ENCODE measurements around the gene HSD17B2.

DNA sequence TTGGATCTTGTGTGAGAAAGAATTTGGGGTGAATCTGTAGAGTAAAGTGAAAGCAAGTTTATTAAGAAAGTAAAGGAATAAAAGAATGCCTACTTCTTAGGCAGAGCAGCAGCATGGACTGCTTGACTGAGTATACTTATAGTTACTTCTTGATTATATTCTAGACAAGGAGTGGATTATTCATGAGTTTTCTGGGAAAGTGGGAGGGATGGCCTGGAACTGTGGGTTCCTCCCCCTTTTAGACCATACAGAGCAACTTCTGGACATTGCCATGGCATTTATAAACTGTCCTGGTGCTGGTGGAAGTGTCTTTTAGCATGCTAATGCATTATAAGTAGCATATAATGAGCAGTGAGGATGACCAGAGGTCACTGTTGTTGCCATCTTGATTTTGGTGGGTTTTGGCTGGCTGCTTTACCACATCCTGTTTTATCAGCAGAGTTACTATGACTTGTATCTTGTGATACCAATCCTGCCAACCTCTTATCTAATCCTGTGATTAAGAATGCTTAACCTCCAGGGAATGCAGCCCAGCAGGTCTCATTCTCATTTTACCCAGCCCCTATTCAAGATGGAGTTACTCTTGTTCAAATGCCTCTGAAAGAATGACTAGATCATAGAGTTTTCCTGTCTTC lies 58.7 kb downstream of the HSD17B2 start:
- TF ChIP-seq, protein P1, sequence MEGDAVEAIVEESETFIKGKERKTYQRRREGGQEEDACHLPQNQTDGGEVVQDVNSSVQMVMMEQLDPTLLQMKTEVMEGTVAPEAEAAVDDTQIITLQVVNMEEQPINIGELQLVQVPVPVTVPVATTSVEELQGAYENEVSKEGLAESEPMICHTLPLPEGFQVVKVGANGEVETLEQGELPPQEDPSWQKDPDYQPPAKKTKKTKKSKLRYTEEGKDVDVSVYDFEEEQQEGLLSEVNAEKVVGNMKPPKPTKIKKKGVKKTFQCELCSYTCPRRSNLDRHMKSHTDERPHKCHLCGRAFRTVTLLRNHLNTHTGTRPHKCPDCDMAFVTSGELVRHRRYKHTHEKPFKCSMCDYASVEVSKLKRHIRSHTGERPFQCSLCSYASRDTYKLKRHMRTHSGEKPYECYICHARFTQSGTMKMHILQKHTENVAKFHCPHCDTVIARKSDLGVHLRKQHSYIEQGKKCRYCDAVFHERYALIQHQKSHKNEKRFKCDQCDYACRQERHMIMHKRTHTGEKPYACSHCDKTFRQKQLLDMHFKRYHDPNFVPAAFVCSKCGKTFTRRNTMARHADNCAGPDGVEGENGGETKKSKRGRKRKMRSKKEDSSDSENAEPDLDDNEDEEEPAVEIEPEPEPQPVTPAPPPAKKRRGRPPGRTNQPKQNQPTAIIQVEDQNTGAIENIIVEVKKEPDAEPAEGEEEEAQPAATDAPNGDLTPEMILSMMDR (IDR thresholded peaks at IDR 0.05): no peak
- TF ChIP-seq ZFX (IDR thresholded peaks at IDR 0.05; ENCODE audit: borderline replicate concordance): no peak

All from 22Rv1 (cell line).